GM12872 (cell line): Measurements from ENCODE around the gene CAVIN2.

ENCODE experiments used
- CTCF ChIP-seq: IDR thresholded peaks from 3 replicates; pipeline ENCODE4 v1.5.1; 2011; ENCODE audit warnings: low read depth, mild to moderate bottlenecking, low read length, moderate library complexity; ENCODE audit not compliant: insufficient read depth

Gene CAVIN2

DNA sequence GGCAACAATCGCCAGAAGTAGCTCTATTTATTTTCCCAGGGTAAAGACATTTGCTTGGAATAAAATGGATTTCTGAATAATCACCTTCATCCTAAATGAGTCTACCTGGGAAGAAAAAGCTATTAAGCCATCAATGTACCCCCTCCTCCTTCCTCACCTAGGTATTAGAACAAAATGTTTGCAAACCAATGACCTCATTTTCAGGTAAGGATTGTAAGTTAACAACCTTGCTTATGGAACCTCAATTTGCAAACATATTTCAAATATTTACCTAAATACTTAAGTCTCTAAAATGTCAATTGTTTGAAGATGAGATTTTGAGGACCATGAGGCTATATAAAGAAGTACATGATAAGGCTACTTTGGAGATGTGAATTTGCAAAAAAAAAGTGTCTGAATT is 43.9 kb downstream of the CAVIN2 start:
- TF ChIP-seq CTCF = no peak

- TF ChIP-seq CTCF = no peak
Observed at GRCh38 chr2:191802180-191802579, 44.7 kb downstream of the CAVIN2 start.

GRCh38 chr2:191800874-191801273 is 46.0 kb downstream of the CAVIN2 start:
- TF ChIP-seq CTCF = no peak

DNA sequence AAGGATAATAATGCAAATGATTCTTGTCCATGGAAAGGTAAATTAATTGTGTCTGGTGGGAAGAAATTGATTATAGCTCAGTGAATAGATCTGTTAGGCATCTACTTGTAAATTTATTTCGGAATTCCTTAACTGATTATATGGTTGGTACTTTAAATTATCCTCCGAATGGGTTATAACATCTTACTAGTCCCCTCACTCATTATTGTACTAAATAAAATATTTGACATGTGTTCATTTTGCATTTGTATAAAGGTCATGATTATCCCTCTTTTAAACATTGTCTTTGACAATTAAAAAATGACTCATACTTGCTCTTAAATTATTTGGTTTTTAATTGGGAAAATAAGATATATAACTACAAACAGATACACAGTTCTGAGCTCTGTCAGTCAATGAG is 47.4 kb downstream of the CAVIN2 start:
- no peak for TF ChIP-seq CTCF

GRCh38 chr2:191797942-191798876 is 48.7 kb downstream of the CAVIN2 start:
- TF ChIP-seq CTCF = no peak

- TF ChIP-seq CTCF = no peak
Observed at GRCh38 chr2:191797500-191797899, 49.4 kb downstream of the CAVIN2 start.

GRCh38 chr2:191795715-191796114 is 51.2 kb downstream of the CAVIN2 start:
- TF ChIP-seq CTCF = no peak
